SHP77 (cell line): ENCODE measurements around the gene JAKMIP1.
A peak's percentile ranks its signal among the peaks of the same experiment; 100 is the strongest.
"Not testable (repeated sequence)": the region's sequence is repeated elsewhere in the genome, so short reads cannot be mapped to it uniquely, and the experiment has no call there.

Experiments used
- DNase-seq, 2 experiments: peaks; one replicate each; lab custom pipeline; 2025; lab: John Stamatoyannopoulos, UW

JAKMIP1 gene

GRCh38 chr4:6229095-6229494 is 28.7 kb upstream of the JAKMIP1 start:
- peak in 1 of 2 experiments; percentile 66 for DNase-seq

DNA sequence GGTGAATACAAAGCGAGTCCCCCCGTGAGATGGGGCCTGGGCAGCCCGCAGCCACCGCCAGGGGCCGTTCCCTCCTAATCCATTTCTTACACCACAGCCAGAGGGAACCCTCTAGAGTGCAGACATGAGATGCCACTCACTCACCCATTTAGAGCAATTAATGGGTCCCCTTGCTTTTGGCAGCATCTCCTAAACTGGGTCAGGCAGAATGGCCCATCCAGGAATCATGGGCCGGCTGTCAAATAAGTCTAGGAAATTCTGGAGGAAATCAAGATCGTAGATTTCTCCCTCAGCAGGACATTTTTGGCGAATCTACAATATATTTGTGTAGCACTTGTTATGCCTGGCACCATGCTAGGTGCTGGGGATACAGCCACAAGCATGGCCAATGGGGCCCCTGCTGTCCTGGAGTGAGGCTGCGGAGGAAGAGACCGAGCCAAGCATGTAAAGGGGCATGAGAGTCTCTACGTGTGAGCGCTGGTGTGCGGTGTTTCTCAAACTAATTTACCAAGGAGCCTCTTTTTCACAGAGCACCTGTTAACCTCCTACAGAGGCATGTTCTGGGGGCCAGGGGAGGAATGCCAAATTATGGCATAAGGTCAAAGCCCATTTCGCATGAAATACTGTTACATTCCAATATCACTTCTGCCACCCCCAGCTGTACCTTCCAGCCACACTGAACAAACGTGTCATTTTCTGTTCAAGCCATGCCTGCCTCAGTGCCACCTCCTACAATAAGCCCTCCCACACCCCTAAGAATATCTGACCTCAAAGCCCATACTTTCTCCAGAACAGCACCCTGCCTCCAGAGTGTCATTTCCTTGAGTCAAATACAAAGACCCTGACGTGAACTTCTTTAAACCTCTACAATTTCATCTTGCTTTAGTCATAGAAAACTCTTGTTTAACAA is 28.1 kb upstream of the JAKMIP1 start:
- no peak for DNase-seq

GRCh38 chr4:6227412-6228157 is 27.2 kb upstream of the JAKMIP1 start:
- no peak for DNase-seq

GRCh38 chr4:6226506-6226905 is 26.2 kb upstream of the JAKMIP1 start:
- DNase-seq, result no peak

- DNase-seq, result no peak
These were observed 25.1 kb upstream of the JAKMIP1 start for GRCh38 chr4:6225469-6225868.

DNA sequence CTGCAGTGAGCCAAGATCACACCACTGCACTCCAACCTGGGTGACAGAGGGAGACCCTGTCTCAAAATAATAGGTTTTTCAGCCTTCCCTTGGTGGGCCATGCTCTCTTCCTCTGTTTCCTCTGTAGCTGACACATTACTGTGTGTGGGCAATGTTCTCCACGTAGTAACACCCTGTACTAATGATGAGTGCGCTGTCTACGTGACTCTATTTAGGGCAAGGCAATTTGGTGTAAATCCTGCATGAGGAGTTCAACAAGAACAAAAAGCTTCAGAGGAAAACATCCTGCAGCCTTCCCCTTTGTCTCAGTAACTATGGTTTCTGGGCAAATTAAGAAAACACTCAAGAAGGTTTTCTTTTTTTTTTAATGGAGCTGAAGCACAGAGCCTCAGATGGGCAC is 24.4 kb upstream of the JAKMIP1 start:
- DNase-seq, result no peak

DNA sequence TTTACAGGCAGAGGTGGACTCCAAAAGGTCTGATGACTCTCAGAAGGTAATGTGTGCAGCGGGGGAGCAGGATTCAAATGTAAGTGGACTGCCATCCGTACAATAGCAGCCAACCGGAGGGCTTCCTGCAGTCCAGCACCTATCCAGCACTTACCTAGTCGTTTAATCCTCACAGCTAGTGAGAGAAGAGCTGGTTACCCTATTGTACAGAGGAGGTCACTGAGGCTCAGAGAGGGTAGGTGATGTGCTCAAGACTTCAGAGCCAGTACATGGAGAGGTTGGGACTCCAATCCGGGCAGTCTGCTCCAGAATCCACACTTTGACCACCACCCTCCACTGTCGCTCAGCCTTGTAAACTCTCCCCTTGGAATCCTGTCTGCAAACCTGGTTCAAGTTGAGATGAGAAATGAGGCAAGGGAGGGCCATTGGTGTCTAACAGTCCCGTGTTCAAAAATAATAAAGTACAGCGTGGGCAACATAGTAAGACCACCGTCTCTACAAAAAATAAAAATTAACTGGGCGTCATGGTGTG is 22.5 kb upstream of the JAKMIP1 start:
- peak; percentile 17 to 26 for DNase-seq

DNA sequence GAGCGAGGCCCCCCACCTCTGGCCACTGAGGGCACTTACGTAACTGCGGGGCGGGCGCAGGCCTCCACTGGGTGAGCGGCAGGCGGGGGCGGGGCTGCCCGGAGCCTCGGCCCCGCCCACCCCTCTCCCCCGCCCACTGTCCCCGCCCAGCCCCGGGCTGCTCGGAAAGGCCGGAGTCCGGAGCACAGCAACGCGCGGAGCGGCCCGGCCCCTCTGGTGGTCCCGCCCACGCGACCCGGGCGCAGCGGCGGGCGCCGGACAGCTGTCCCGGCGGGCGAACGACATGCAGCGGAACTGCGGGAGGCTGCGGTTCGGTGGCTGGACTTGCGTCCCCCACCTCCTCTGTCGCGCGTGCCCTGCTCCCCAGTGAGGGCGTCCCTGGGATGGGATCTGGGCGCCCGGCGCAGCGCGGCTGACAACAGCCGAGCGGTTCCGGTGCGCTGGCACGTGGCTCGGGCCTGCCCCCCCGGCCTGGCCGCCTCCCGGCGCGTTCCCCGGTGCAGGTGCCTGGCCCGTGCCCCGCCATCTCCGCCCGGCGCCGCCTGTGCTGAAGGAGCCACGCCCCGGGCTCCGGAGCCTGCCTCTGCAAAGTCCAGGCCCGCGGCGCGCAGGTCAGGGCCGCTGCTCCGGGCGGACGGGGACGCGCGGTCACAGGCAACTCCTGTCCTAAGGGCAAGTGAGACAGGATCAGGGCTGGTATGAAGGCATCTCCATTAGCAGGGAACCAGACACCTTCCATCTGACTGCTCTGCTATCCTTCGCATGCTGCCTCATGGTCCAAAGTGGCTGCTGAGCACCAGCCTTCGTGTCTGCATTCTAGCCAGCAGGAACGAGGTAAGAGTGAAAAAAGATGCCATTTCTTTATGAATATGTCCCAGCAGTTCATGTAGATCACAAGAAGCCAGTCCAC is 21.8 kb upstream of the JAKMIP1 start:
- peak in 1 of 2 experiments; percentile 20 for DNase-seq

DNA sequence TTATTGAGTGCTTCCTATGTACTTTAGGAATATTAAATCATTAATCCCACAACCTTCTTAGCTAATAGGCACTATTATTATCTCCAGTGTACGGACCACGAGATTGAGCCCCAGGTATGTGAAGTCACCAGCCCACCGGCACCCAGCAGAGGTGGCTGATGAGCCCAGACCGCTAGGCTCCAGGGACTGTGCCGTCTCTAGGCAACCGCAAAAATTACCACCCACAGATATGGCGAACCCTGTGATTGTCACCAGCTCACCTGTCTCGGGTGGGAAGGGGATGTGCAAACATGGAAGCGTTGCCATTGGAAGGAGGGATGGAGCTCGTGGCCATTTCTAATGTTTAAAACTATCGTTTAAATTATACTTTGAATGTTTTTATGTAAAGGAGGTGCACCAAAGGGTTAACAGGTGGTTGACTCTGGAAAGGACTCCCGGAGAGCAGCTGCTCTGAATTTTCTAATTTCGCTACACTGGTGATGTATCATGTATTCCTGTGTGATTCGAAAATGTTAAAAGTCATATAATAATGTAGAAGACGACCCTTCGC is 21.0 kb upstream of the JAKMIP1 start:
- DNase-seq, result no peak

GRCh38 chr4:6217716-6218381 is 17.5 kb upstream of the JAKMIP1 start:
- DNase-seq, result no peak

DNA sequence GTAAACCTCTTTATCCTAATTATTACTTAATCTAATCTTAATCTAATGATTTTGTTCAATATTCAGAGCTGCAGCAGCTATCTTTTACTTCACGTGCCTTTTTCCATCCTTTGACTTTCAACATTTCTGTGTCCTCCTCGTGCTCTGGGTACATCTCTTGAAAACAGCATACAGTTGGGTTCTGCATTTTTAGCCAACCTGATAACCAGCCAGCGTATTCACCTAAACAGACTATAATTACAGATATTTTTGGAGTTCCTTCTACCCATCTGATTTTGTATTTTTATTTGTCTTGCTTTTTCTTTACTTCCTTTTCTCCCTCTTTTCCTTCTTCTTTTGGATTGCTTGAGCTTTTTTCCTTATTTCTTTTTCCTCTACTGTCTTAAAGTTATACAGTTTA is 16.2 kb upstream of the JAKMIP1 start:
- no peak for DNase-seq

GRCh38 chr4:6209921-6210320 is 9.6 kb upstream of the JAKMIP1 start:
- no peak for DNase-seq

- DNase-seq, result not testable (repeated sequence)
These were observed 8.9 kb upstream of the JAKMIP1 start for GRCh38 chr4:6209291-6209690.

- no peak for DNase-seq
These were observed 8.1 kb upstream of the JAKMIP1 start for GRCh38 chr4:6208416-6208815.

- no peak for DNase-seq
These were observed 7.3 kb upstream of the JAKMIP1 start for GRCh38 chr4:6207602-6208001.

DNA sequence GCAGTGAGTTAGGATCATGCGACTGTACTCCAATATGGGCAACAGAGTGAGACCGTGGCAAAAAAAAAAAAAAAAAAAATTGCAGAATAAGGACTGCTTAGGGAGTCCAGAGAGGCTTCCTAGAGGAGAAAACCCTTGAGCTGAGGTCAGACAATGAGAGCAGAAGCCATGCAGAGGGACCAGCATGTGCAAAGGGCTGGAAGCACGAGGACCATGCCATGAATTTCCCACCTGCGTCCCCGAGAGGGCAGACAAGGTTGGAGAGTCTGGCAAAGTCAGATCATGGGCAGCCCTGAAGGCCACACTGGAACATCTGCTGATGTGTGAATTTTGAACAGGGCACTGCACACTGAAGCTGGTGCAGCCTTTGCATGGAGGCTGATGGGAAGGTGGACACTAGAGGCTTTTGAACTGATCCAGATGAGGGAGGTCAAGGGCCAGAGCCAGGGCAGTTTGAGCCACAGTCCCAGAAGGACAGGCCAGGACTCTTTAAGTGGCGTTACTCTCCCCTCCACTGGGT is 6.5 kb upstream of the JAKMIP1 start:
- peak in 1 of 2 experiments; percentile 13 for DNase-seq

- no peak for DNase-seq
These were observed 5.6 kb upstream of the JAKMIP1 start for GRCh38 chr4:6205973-6206372.

GRCh38 chr4:6205567-6205931 is 5.2 kb upstream of the JAKMIP1 start:
- DNase-seq, result no peak

GRCh38 chr4:6204871-6205566 is 4.7 kb upstream of the JAKMIP1 start:
- no peak for DNase-seq

DNA sequence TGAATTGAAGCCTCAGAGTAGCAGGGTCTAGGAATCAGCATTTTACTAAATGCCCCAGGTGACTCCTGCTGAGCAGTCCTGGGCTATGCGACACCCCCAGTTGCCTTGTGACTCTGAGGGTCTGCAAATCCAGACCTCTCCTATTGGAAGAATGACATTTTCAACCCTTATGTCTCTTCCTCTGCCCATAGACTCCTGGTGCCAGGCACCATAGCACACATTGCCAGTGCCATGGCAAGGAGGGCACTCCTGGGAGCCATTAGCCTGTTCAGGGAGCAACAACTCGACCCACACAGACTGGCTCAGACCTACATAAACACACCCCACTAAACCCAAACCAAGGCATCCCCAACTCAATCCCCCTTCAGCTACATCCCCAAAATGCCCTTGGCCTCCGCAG is 3.7 kb upstream of the JAKMIP1 start:
- no peak for DNase-seq
